NOMO-1 (cell line): ENCODE results near the gene ZNF213.

Source experiments
- DNase-seq, 2 experiments: peaks; one replicate each; lab custom pipeline; 2025; ENCODE audit not compliant: unreplicated experiment in 2 of 2; lab: John Stamatoyannopoulos, UW

Gene ZNF213

GRCh38 chr16:3145660-3146059 is 10.8 kb downstream of the ZNF213 start:
- DNase-seq, result no peak

GRCh38 chr16:3147046-3147756 is 12.4 kb downstream of the ZNF213 start:
- no peak for DNase-seq

- DNase-seq, result no peak
Observed at GRCh38 chr16:3147757-3148104, 12.9 kb downstream of the ZNF213 start.

GRCh38 chr16:3148256-3149192 is 13.7 kb downstream of the ZNF213 start:
- DNase-seq, result no peak

GRCh38 chr16:3149193-3149530 is 14.3 kb downstream of the ZNF213 start:
- DNase-seq, result no peak

- peak; percentile 78 to 85 for DNase-seq
Observed at GRCh38 chr16:3149630-3150345, 15.0 kb downstream of the ZNF213 start.

GRCh38 chr16:3150346-3151218 is 15.8 kb downstream of the ZNF213 start:
- peak; percentile 92 to 94 for DNase-seq

- DNase-seq, result no peak
Observed at GRCh38 chr16:3152027-3152276, 17.1 kb downstream of the ZNF213 start.

GRCh38 chr16:3152277-3152990 is 17.6 kb downstream of the ZNF213 start:
- DNase-seq, result peak; percentile 77 to 81

GRCh38 chr16:3152991-3153368 is 18.2 kb downstream of the ZNF213 start:
- no peak for DNase-seq

GRCh38 chr16:3155181-3155580 is 20.4 kb downstream of the ZNF213 start:
- no peak for DNase-seq

GRCh38 chr16:3155972-3156371 is 21.1 kb downstream of the ZNF213 start:
- no peak for DNase-seq

GRCh38 chr16:3157229-3158025 is 22.6 kb downstream of the ZNF213 start:
- DNase-seq, result peak; percentile 53 to 58

- no peak for DNase-seq
Observed at GRCh38 chr16:3158026-3158509, 23.2 kb downstream of the ZNF213 start.

- DNase-seq, result peak; percentile 78 to 87
Observed at GRCh38 chr16:3158510-3159314, 23.9 kb downstream of the ZNF213 start.

- DNase-seq, result no peak
Observed at GRCh38 chr16:3161235-3162018, 26.6 kb downstream of the ZNF213 start.

GRCh38 chr16:3164121-3164991 is 29.5 kb downstream of the ZNF213 start:
- DNase-seq, result no peak
